ENCODE results near the gene KCNQ1.

KCNQ1 gene

GRCh38 chr11:2839395-2839943 is 394.7 kb downstream of the KCNQ1 start:
- H3K4me3 ChIP-seq (ENCODE audit: low read depth, low read length), result no peak overlapping the region
- in situ Hi-C loops (cut with HindIII; ENCODE audit: low sequenced_read_pairs), result no loop called here
- no peak for DNase-seq (ENCODE audit: low read depth)
- no peak for TF ChIP-seq CTCF (IDR thresholded peaks at IDR 0.05; ENCODE audit: low read depth, low read length, missing control alignments)

GRCh38 chr11:2841411-2842190 is 396.8 kb downstream of the KCNQ1 start:
- H3K4me3 ChIP-seq (ENCODE audit: low read depth, low read length), result no peak overlapping the region
- in situ Hi-C loops (cut with HindIII; ENCODE audit: low sequenced_read_pairs), result no loop called here
- no peak for TF ChIP-seq CTCF (IDR thresholded peaks at IDR 0.05; ENCODE audit: low read depth, low read length, missing control alignments)
- DNase-seq (ENCODE audit: low read depth), result no peak

GRCh38 chr11:2842876-2843275 is 398.1 kb downstream of the KCNQ1 start:
- TF ChIP-seq CTCF (IDR thresholded peaks at IDR 0.05; ENCODE audit: low read depth, low read length, missing control alignments), result no peak
- DNase-seq (ENCODE audit: low read depth), result no peak
- in situ Hi-C loops (cut with HindIII; ENCODE audit: low sequenced_read_pairs), result no loop called here
- no peak overlapping the region for H3K4me3 ChIP-seq (ENCODE audit: low read depth, low read length)

- in situ Hi-C loops (cut with HindIII; ENCODE audit: low sequenced_read_pairs), result no loop called here
- TF ChIP-seq CTCF (IDR thresholded peaks at IDR 0.05; ENCODE audit: low read depth, low read length, missing control alignments), result no peak
- H3K4me3 ChIP-seq (ENCODE audit: low read depth, low read length), result no peak overlapping the region
- no peak for DNase-seq (ENCODE audit: low read depth)
These were observed 398.7 kb downstream of the KCNQ1 start for GRCh38 chr11:2843551-2843950.

GRCh38 chr11:2844116-2844842 is 399.5 kb downstream of the KCNQ1 start:
- in situ Hi-C loops (cut with HindIII; ENCODE audit: low sequenced_read_pairs), result no loop called here
- no peak overlapping the region for H3K4me3 ChIP-seq (ENCODE audit: low read depth, low read length)
- no peak for DNase-seq (ENCODE audit: low read depth)
- no peak for TF ChIP-seq CTCF (IDR thresholded peaks at IDR 0.05; ENCODE audit: low read depth, low read length, missing control alignments)

- in situ Hi-C loops (cut with HindIII; ENCODE audit: low sequenced_read_pairs), result no loop called here
- TF ChIP-seq CTCF (IDR thresholded peaks at IDR 0.05; ENCODE audit: low read depth, low read length, missing control alignments), result no peak
- no peak for DNase-seq (ENCODE audit: low read depth)
These were observed 400.2 kb downstream of the KCNQ1 start for GRCh38 chr11:2844996-2845395.

More at GRCh38 chr11:2844996-2845395, 400.2 kb downstream of the KCNQ1 start:
- no peak overlapping the region for H3K4me3 ChIP-seq (ENCODE audit: low read depth, low read length)

Measured in astrocyte of the cerebellum (primary cell).